Retina (tissue), 1 donor: ENCODE results near the gene PMF1.
"Not testable (repeated sequence)": the region's sequence is repeated elsewhere in the genome, so short reads cannot be mapped to it uniquely, and the experiment has no call there.

Source experiments
- DNase-seq: peaks from one replicate; pipeline ENCODE4 v3.0.0-alpha.2; 2016

The PMF1 gene

GRCh38 chr1:156212833-156213643 is at the start of gene PMF1:
TSS of gene PMF1 (plus strand) at chr1:156213007. CDS start at chr1:156213016, 9 bp downstream.
- DNase-seq, result peak; percentile 100

GRCh38 chr1:156163712-156164111 is 49.1 kb upstream of the PMF1 start:
- no peak for DNase-seq

- DNase-seq, result no peak
Observed at GRCh38 chr1:156164125-156164831, 48.5 kb upstream of the PMF1 start.

GRCh38 chr1:156165083-156165482 is 47.7 kb upstream of the PMF1 start:
- DNase-seq, result no peak

- no peak for DNase-seq
Observed at GRCh38 chr1:156167536-156167935, 45.3 kb upstream of the PMF1 start.

GRCh38 chr1:156172696-156173470 is 39.9 kb upstream of the PMF1 start:
- DNase-seq, result no peak

- DNase-seq, result no peak
Observed at GRCh38 chr1:156176610-156177210, 36.1 kb upstream of the PMF1 start.

- no peak for DNase-seq
Observed at GRCh38 chr1:156177919-156178654, 34.7 kb upstream of the PMF1 start.

GRCh38 chr1:156180471-156180870 is 32.3 kb upstream of the PMF1 start:
- no peak for DNase-seq

- DNase-seq, result not testable (repeated sequence)
Observed at GRCh38 chr1:156181391-156181924, 31.3 kb upstream of the PMF1 start.

GRCh38 chr1:156182010-156182779 is 30.6 kb upstream of the PMF1 start:
- DNase-seq, result not testable (repeated sequence)

GRCh38 chr1:156186347-156187177 is 26.2 kb upstream of the PMF1 start:
- DNase-seq, result not testable (repeated sequence)

GRCh38 chr1:156190265-156190664 is 22.5 kb upstream of the PMF1 start:
- DNase-seq, result not testable (repeated sequence)

- DNase-seq, result no peak
Observed at GRCh38 chr1:156191292-156191964, 21.4 kb upstream of the PMF1 start.

- DNase-seq, result no peak
Observed at GRCh38 chr1:156193208-156193487, 19.7 kb upstream of the PMF1 start.

GRCh38 chr1:156193488-156194299 is 19.1 kb upstream of the PMF1 start, which contains the start of gene SLC25A44:
TSS of gene SLC25A44 (plus strand) at chr1:156194104. CDS start at chr1:156199848, 5,744 bp downstream.
- peak; percentile 99 for DNase-seq

- no peak for DNase-seq
Observed at GRCh38 chr1:156194300-156194652, 18.5 kb upstream of the PMF1 start.

GRCh38 chr1:156195853-156196252 is 17.0 kb upstream of the PMF1 start:
- no peak for DNase-seq

- no peak for DNase-seq
Observed at GRCh38 chr1:156196445-156196844, 16.4 kb upstream of the PMF1 start.
